GM18951 (cell line): ENCODE results near the gene PKM.

Experiments
- POLR2A ChIP-seq: IDR thresholded peaks from 4 replicates; pipeline ENCODE4 v1.6.1; 2011; ENCODE audit warnings: mild to moderate bottlenecking; ENCODE audit not compliant: insufficient read length, insufficient read depth; ENCODE audit errors: extremely low read depth
- in situ Hi-C: fragments of 300-500 bp; cut with MboI; formaldehyde crosslinking; loops from one replicate; pipeline ENCODE4 v1.12.0; 2022; ENCODE audit warnings: low sequenced_read_pairs, mixed read lengths, inconsistent platforms; ENCODE audit not compliant: unreplicated experiment

PKM gene

GRCh38 chr15:72170691-72171090, 60.3 kb downstream of the PKM start:
- in situ Hi-C loops: no loop called here
- no peak for TF ChIP-seq POLR2A

- in situ Hi-C loops: no loop called here
Observed at GRCh38 chr15:72169921-72170611, 60.9 kb downstream of the PKM start.

GRCh38 chr15:72169236-72169920, 61.6 kb downstream of the PKM start:
- no peak for TF ChIP-seq POLR2A
- in situ Hi-C loops: no loop called here

More at GRCh38 chr15:72169921-72170611, 60.9 kb downstream of the PKM start:
- no peak for TF ChIP-seq POLR2A

DNA sequence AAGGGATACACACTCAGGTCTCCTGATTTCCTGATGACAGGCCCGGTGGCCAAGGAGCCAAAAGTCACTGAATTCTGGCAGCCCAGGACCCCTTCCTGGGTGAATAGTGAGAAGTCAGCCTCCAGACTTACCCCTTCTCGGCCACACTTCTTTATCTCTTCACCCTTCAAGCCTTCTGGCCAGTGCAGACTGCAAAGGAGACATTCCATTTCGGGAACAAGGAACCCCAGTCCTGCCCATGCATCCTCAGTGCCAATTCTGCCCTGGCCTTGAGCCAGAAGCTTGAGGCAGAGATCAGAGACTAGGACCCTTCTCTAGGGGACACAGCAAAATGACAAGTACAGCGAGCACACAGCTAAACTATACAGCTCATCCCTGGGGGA, 62.2 kb downstream of the PKM start:
- in situ Hi-C loops: no loop called here
- no peak for TF ChIP-seq POLR2A

DNA sequence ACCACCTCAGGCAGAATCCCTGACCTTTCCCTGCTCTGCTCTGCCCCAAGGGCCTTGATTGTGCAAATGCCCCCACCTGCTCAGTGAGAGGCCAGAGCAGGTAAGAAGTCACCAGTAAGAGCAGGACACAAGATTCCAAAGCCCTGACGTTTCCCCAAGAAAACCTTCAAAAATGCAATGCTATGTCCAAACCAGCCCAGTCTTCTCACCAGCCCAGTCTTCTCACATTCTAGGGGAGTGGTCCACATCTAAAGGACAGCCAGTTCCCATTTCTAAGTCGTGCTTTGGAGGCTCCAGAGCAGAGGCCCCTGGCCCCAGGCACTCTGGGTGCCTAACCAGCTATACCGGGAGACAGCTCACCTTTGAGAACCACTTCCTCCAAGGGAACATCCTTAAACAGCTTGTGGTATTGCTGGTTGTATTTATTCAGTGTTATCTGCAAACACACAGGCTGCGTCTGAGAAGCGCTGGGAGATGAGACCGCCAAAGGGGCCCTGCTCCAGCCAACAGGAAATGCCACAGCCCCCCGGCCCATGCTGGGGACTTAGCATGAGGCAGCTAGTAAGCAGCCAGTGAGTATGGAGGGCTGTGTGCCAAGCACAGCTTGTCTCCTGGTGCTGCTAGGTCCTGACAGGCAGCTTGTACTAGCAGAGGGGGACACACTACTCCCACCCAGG, 62.7 kb downstream of the PKM start:
- TF ChIP-seq POLR2A: no peak
- in situ Hi-C loops: no loop called here

GRCh38 chr15:72167445-72167844, 63.5 kb downstream of the PKM start:
- TF ChIP-seq POLR2A: no peak
- in situ Hi-C loops: no loop called here

DNA sequence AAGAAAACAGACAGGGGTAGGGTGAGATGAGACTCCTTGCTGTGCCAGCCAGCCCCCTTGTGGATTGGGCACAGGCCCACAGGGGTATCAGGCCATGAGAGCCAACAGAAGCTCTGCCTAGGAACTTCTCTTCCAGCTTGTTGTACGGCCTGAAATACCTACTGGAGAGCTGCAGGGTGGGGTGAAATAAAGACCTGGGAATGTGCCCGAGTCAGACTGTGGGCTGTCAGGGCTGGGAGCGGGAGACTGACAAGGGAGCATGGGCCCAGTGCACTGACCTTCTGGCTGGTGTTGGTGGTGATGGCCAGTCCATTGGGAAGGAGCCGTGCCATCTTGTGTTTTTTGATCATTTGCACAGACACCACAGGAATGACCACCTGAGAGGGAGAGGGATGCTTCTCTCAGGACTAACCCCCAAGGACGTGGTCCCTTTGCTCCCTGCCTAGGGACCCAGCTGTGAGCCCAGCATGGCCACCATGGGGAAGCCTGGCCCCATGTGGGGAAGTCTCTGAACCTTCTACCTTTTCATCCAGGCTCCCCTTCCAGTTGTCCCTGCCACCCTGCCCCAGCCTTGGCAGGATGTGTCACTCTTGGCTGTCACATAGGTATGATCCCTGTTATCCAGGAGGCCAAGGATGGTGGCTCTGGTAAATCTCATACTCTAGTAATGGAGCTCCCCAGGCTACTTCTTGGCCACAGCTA, 64.1 kb downstream of the PKM start:
- in situ Hi-C loops: no loop called here
- no peak for TF ChIP-seq POLR2A

GRCh38 chr15:72163719-72164118, 67.3 kb downstream of the PKM start:
- in situ Hi-C loops: no loop called here
- TF ChIP-seq POLR2A: no peak

GRCh38 chr15:72162569-72162968, 68.4 kb downstream of the PKM start:
- TF ChIP-seq POLR2A: no peak

GRCh38 chr15:72161361-72162132, 69.4 kb downstream of the PKM start:
- TF ChIP-seq POLR2A: no peak
- in situ Hi-C loops: no loop called here

More at GRCh38 chr15:72162569-72162968, 68.4 kb downstream of the PKM start:
- in situ Hi-C loops: no loop called here

GRCh38 chr15:72160696-72161245, 70.2 kb downstream of the PKM start:
- TF ChIP-seq POLR2A: no peak
- in situ Hi-C loops: no loop called here

- in situ Hi-C loops: loop anchor here (10.0 kb wide), 1 partner anchor 412 kb away; no protein-coding TSS in a partner anchor
- no peak for TF ChIP-seq POLR2A
Observed at GRCh38 chr15:72156928-72157327, 74.1 kb downstream of the PKM start.
